ENCODE results near the gene TNFRSF8. TPM values are rescaled to one million over a fixed set of nuclear protein-coding genes. Genes with fewer than 3 reads are reported as not detected.

Gene TNFRSF8
- total RNA-seq, 1 donor from 2014 or later, result 2.2 TPM

- H3K27me3 Mint-ChIP-seq, result no peaks in the 10 kb centered on the region
- intact Hi-C loops (cut with micrococcal nuclease), result no loop called here
- H3K4me1 Mint-ChIP-seq, result peaks cover 41% of the 10 kb centered on the region
- H3K27ac Mint-ChIP-seq, result no peak overlapping the region
- ChIA-PET CTCF (interaction anchor here (1.6 kb wide), 1 partner anchor 11 kb away, joined by 5 read pairs; no protein-coding TSS in a partner anchor), POLR2A (interaction anchor here (0.8 to 4.0 kb wide), 4 partner anchors 13 to 26 kb away, joined by 3 to 33 read pairs (median 16); no protein-coding TSS in a partner anchor)
- no peak for ATAC-seq (ENCODE audit: low read depth)
- H3K4me3 Mint-ChIP-seq, result no peak overlapping the region
- no peaks in the 10 kb centered on the region for H3K9me3 Mint-ChIP-seq
- no peak for TF ChIP-seq CTCF (IDR thresholded peaks at IDR 0.05)
- H3K36me3 Mint-ChIP-seq (ENCODE audit: low read depth), result no peaks in the 10 kb centered on the region
- no peak for DNase-seq
Measured at GRCh38 chr1:12135612-12136011, 72.5 kb downstream of the TNFRSF8 start.

GRCh38 chr1:12136916-12137610, 74.0 kb downstream of the TNFRSF8 start:
- CTCF ChIA-PET, result interaction anchor here (1.3 to 1.6 kb wide), 2 partner anchors 11 to 12 kb away, joined by 6 read pairs; no protein-coding TSS in a partner anchor
- H3K9me3 Mint-ChIP-seq, result no peaks in the 10 kb centered on the region
- H3K4me3 Mint-ChIP-seq, result no peak overlapping the region
- H3K27me3 Mint-ChIP-seq, result no peaks in the 10 kb centered on the region
- DNase-seq, result no peak
- H3K27ac Mint-ChIP-seq, result no peak overlapping the region
- ATAC-seq (ENCODE audit: low read depth), result no peak
- no peaks in the 10 kb centered on the region for H3K36me3 Mint-ChIP-seq (ENCODE audit: low read depth)
- no peak for TF ChIP-seq CTCF (IDR thresholded peaks at IDR 0.05)
- intact Hi-C loops (cut with micrococcal nuclease), result no loop called here
- POLR2A ChIA-PET, result interaction anchor here (0.6 to 7.7 kb wide), 3 partner anchors 14 to 73 kb away, joined by 3 to 86 read pairs (median 7); no protein-coding TSS in a partner anchor
- H3K4me1 Mint-ChIP-seq, result peaks cover 37% of the 10 kb centered on the region

GRCh38 chr1:12138196-12139168, 75.4 kb downstream of the TNFRSF8 start:
- Mint-ChIP-seq H3K27me3 (no peaks in the 10 kb centered on the region), H3K9me3 (no peaks in the 10 kb centered on the region), H3K27ac (peak overlapping the region; percentile 59), H3K36me3 (ENCODE audit: low read depth) (no peaks in the 10 kb centered on the region), H3K4me3 (no peak overlapping the region), H3K4me1 (peaks cover 33% of the 10 kb centered on the region)
- intact Hi-C loops (cut with micrococcal nuclease), result no loop called here
- no peak for DNase-seq
- ChIA-PET POLR2A (interaction anchor here (7.7 kb wide), 1 partner anchor 12 kb away, joined by 86 read pairs; no protein-coding TSS in a partner anchor), CTCF (interaction anchor here (1.1 to 1.6 kb wide), 3 partner anchors 12 to 14 kb away, joined by 3 to 6 read pairs (median 6); no protein-coding TSS in a partner anchor)
- TF ChIP-seq CTCF (IDR thresholded peaks at IDR 0.05), result no peak
- peak; percentile 45 for ATAC-seq (ENCODE audit: low read depth)

DNA sequence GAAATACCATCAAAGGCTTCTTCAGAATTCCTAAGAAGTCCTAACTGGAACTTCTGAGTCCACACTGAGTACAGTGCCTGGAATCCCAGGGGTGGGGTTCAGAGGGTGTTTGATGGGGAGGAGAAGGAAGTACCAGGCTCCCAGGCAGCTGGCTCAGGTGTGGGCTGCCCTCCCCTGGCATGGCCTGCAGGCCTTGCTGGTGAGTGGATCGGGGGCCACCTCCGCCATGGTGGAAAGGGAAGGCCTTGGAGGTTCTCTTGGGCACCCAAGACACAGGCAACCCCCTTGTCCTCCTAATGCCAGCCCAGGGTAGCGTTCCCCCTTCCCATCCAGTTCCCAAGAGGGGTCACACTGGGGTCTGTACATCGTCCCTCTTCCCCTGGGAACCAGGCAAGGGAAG, 76.9 kb downstream of the TNFRSF8 start:
- Mint-ChIP-seq H3K27me3 (no peaks in the 10 kb centered on the region), H3K4me1 (peaks cover 42% of the 10 kb centered on the region), H3K27ac (peak overlapping the region; percentile 41), H3K36me3 (ENCODE audit: low read depth) (no peaks in the 10 kb centered on the region), H3K9me3 (no peaks in the 10 kb centered on the region), H3K4me3 (no peak overlapping the region)
- DNase-seq, result no peak
- ChIA-PET CTCF (interaction anchor here (1.1 kb wide), 1 partner anchor 15 kb away, joined by 6 read pairs; no protein-coding TSS in a partner anchor), POLR2A (interaction anchor here (0.6 to 7.7 kb wide), 4 partner anchors 11 to 231 kb away, joined by 3 to 86 read pairs (median 3); no protein-coding TSS in a partner anchor)
- intact Hi-C loops (cut with micrococcal nuclease), result loop anchor here (5.0 kb wide), 1 partner anchor 42 kb away; no protein-coding TSS in a partner anchor
- ATAC-seq (ENCODE audit: low read depth), result no peak
- TF ChIP-seq CTCF (IDR thresholded peaks at IDR 0.05), result no peak

Measured in activated B cell treated with CpG ODN at 0.5 μM for 24 hours (primary cell).